ENCODE measurements around the gene GAR1.

Gene GAR1

DNA sequence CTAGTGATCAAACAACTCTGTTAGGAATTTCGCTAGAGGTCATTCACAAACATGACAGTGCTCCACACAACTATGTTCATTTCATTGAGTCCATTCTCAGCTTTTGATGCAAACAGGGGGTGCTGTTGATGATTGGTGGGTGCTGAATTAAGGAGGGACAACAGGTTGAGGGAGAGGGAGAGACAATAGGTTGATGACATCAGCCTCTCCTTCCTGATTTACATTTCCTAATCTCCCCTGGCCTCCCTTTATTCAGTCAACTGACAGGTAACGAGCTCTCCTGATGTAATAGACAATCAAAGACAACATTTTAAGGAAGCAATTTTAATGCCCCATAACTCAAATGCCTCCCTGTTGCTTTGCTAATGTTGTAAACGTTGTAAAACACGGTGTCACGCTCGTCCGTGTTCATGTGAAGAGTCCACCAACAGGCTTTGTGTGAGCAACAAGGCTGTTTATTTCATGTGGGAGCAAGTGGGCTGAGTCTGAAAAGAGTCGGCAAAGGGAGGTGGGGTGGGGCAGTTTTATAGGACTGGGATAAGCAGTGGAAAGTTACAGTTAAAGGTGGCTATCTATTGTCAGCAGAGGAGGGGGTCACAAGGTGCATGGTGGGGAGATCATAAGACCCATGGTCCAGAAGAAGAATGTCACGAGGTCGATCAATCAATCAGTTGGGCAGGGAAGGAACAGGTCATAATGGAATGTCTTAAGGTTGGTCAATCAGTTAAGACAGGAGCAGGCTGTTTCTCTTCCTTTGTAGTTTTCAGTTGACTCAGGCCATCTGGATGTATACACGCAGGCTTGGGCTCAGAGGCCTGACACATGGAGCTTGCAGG, 4.8 kb upstream of the GAR1 start:
- no peaks in the 10 kb centered on the region for H3K36me3 ChIP-seq (ENCODE audit: control insufficient read depth, insufficient read depth, low read length)
- no peak overlapping the region for H3K27ac ChIP-seq (ENCODE audit: low read depth, low read length)
- H3K9ac ChIP-seq (ENCODE audit: low read length), result no peak overlapping the region
- H3K27me3 ChIP-seq (ENCODE audit: control insufficient read depth, insufficient read depth, low read length), result no peaks in the 10 kb centered on the region
- peaks cover 14% of the 10 kb centered on the region for H3K4me1 ChIP-seq (ENCODE audit: control insufficient read depth, insufficient read depth, low read length)
- no peak overlapping the region for H3K4me3 ChIP-seq (ENCODE audit: low read depth, low read length)
- H3K9me3 ChIP-seq (ENCODE audit: control insufficient read depth, insufficient read depth, low read depth, low read length), result no peaks in the 10 kb centered on the region

DNA sequence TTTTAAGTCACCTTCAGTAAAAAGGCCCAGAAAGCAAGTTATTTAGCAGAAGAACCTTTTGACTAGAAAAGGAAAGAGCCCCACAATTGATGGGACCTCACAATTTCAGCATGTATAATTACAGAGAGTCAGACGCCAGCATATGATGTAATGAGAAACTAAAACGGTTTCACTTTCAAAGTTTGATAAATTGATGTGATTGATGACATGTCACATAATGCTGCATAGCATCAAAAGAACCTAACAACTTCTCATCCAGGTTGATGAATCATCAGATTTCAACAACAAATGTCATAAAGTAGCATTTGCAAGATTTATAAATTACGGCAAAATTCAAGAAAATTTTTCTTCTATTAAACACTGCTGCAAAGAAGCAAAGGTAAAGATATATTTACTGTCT, 3.9 kb upstream of the GAR1 start:
- H3K4me1 ChIP-seq (ENCODE audit: control insufficient read depth, insufficient read depth, low read length), result peaks cover 16% of the 10 kb centered on the region
- H3K27ac ChIP-seq (ENCODE audit: low read depth, low read length), result no peak overlapping the region
- no peak overlapping the region for H3K4me3 ChIP-seq (ENCODE audit: low read depth, low read length)
- H3K9me3 ChIP-seq (ENCODE audit: control insufficient read depth, insufficient read depth, low read depth, low read length), result no peaks in the 10 kb centered on the region
- H3K27me3 ChIP-seq (ENCODE audit: control insufficient read depth, insufficient read depth, low read length), result no peaks in the 10 kb centered on the region
- H3K9ac ChIP-seq (ENCODE audit: low read length), result no peak overlapping the region
- H3K36me3 ChIP-seq (ENCODE audit: control insufficient read depth, insufficient read depth, low read length), result no peaks in the 10 kb centered on the region

DNA sequence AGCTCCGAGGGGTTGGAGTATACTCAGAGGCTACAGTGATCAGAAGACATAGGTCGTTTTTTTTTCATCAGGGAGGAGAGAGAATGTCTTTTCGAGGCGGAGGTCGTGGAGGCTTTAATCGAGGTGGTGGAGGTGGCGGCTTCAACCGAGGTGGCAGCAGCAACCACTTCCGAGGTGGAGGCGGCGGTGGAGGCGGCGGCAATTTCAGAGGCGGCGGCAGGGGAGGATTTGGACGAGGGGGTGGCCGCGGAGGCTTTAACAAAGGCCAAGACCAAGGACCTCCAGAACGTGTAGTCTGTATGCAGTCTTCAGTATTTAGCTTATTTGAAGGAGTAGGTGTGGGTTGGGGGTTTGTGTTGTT, 500 bp downstream of the GAR1 start:
- no peaks in the 10 kb centered on the region for H3K9me3 ChIP-seq (ENCODE audit: control insufficient read depth, insufficient read depth, low read depth, low read length)
- H3K4me3 ChIP-seq (ENCODE audit: low read depth, low read length), result peak overlapping the region; percentile 83
- H3K36me3 ChIP-seq (ENCODE audit: control insufficient read depth, insufficient read depth, low read length), result peaks cover 41% of the 10 kb centered on the region
- peak overlapping the region; percentile 93 for H3K9ac ChIP-seq (ENCODE audit: low read length)
- H3K4me1 ChIP-seq (ENCODE audit: control insufficient read depth, insufficient read depth, low read length), result peaks cover 8% of the 10 kb centered on the region
- H3K27ac ChIP-seq (ENCODE audit: low read depth, low read length), result peak overlapping the region; percentile 83
- H3K27me3 ChIP-seq (ENCODE audit: control insufficient read depth, insufficient read depth, low read length), result no peaks in the 10 kb centered on the region

DNA sequence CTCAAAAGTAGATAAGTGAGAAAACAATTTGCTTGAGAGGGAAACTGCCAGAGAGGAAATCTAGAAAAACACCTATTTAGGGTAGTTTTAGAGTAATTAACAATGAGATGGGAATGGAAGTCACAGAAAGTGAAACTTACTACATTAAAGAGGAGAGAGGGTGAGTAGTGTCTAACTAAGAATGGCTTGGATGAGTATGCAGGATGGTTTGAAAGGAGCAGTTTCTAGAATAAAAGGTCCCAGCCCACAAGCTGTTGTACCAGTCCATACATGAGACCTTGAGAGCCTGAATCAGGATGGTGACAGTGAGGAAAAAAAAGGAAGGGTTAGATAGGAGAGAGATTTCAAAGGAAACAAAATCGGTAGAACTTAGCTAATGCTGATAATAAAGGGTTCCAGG, 1.3 kb downstream of the GAR1 start:
- Histone ChIP-seq H3K36me3 (ENCODE audit: control insufficient read depth, insufficient read depth, low read length) (peaks cover 48% of the 10 kb centered on the region), H3K27ac (ENCODE audit: low read depth, low read length) (no peak overlapping the region), H3K4me3 (ENCODE audit: low read depth, low read length) (peak overlapping the region; percentile 83), H3K27me3 (ENCODE audit: control insufficient read depth, insufficient read depth, low read length) (no peaks in the 10 kb centered on the region), H3K4me1 (ENCODE audit: control insufficient read depth, insufficient read depth, low read length) (0 out of 2 replicates have a peak, but pooled peaks cover 6% of the 10 kb centered on the region), H3K9me3 (ENCODE audit: control insufficient read depth, insufficient read depth, low read depth, low read length) (no peaks in the 10 kb centered on the region), H3K9ac (ENCODE audit: low read length) (peak overlapping the region; percentile 93)

DNA sequence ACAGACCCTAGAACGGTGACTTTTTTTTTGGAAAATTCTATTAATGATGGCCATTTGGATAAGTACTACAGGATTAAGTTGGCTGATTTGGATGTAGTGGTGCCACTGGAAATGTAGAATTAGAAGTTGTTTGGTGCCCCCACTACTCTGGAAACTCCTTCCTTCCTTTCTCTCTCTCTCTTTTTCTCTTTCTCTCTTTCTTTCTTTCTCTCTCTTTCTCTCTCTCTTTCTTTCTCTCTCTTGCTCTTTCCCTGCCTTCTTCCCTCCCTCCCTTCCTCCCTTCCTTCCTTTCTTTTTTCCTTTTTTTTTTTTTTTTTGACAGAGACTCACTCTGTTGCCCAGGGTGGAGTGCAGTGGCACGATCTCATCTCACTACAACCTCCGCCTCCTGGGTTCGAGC, 2.7 kb downstream of the GAR1 start:
- no peaks in the 10 kb centered on the region for H3K9me3 ChIP-seq (ENCODE audit: control insufficient read depth, insufficient read depth, low read depth, low read length)
- H3K9ac ChIP-seq (ENCODE audit: low read length), result no peak overlapping the region
- H3K27me3 ChIP-seq (ENCODE audit: control insufficient read depth, insufficient read depth, low read length), result no peaks in the 10 kb centered on the region
- peaks cover 61% of the 10 kb centered on the region for H3K36me3 ChIP-seq (ENCODE audit: control insufficient read depth, insufficient read depth, low read length)
- 0 out of 2 replicates have a peak, but pooled peaks cover 6% of the 10 kb centered on the region for H3K4me1 ChIP-seq (ENCODE audit: control insufficient read depth, insufficient read depth, low read length)
- no peak overlapping the region for H3K27ac ChIP-seq (ENCODE audit: low read depth, low read length)
- no peak overlapping the region for H3K4me3 ChIP-seq (ENCODE audit: low read depth, low read length)

DNA sequence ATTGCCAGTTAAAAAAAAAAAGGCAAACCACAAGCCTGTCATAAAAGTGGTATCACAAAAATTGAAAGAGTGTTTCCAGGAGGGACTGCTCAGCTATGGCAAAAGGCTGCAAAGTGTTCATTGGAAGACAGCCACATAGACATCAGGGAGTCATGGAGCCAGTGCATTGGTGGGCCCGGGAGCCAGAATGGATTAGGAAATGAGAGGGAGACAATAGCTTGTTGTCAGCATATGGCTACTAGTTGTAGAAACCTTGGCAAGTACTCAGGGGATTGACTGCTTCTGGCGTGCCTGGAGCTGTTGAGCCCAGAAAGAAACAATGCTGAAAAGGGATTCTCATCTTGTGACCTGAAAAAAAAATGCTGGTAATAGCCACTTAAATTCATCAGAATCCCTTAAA, 5.0 kb downstream of the GAR1 start:
- Histone ChIP-seq H3K36me3 (ENCODE audit: control insufficient read depth, insufficient read depth, low read length) (peaks cover 84% of the 10 kb centered on the region), H3K27ac (ENCODE audit: low read depth, low read length) (no peak overlapping the region), H3K9me3 (ENCODE audit: control insufficient read depth, insufficient read depth, low read depth, low read length) (no peaks in the 10 kb centered on the region), H3K4me3 (ENCODE audit: low read depth, low read length) (no peak overlapping the region), H3K27me3 (ENCODE audit: control insufficient read depth, insufficient read depth, low read length) (no peaks in the 10 kb centered on the region), H3K4me1 (ENCODE audit: control insufficient read depth, insufficient read depth, low read length) (0 out of 2 replicates have a peak, but pooled peaks cover 6% of the 10 kb centered on the region), H3K9ac (ENCODE audit: low read length) (no peak overlapping the region)

DNA sequence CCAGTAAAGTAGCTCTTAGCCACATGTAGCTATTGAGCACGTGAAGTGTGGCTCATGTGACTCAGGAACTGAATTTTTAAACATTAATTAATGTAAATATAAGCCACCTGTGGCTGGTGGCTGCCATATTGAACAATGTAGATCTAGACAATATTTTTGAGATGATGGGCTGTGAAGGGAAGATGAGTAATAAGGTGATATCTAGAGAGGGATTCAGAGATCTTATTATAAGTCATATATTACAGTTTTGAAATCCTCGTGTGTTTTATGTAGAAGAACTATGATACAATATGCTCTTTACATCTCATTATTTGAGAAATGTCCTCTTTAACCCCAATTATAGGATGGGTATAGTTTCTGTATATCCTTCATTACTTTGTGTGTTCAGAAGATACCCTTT, 5.6 kb downstream of the GAR1 start:
- H3K27me3 ChIP-seq (ENCODE audit: control insufficient read depth, insufficient read depth, low read length), result no peaks in the 10 kb centered on the region
- H3K4me1 ChIP-seq (ENCODE audit: control insufficient read depth, insufficient read depth, low read length), result 0 out of 2 replicates have a peak, but pooled peaks cover 6% of the 10 kb centered on the region
- H3K4me3 ChIP-seq (ENCODE audit: low read depth, low read length), result no peak overlapping the region
- H3K36me3 ChIP-seq (ENCODE audit: control insufficient read depth, insufficient read depth, low read length), result peaks cover 84% of the 10 kb centered on the region
- no peak overlapping the region for H3K9ac ChIP-seq (ENCODE audit: low read length)
- H3K27ac ChIP-seq (ENCODE audit: low read depth, low read length), result no peak overlapping the region
- H3K9me3 ChIP-seq (ENCODE audit: control insufficient read depth, insufficient read depth, low read depth, low read length), result no peaks in the 10 kb centered on the region

DNA sequence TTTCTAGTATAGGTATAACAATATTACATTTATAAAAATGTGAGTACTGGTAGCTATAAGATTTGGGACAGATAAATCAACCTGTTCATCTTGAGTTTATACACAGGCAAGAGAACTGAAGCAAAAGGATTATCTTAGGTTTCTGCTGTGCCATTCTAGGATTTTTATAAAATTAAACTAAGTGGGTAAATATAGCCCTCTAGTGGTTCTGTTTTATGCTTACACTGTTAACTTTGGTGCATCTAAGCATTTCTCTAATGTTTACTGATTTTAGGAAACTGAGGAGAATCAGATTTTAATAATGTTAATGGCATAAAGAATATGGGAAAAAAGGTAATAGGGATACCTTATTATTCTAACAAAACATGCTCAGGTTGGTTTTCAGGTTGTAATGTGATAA, 11.2 kb downstream of the GAR1 start:
- Histone ChIP-seq H3K9me3 (ENCODE audit: control insufficient read depth, insufficient read depth, low read depth, low read length) (no peaks in the 10 kb centered on the region), H3K4me1 (ENCODE audit: control insufficient read depth, insufficient read depth, low read length) (no peaks in the 10 kb centered on the region), H3K27ac (ENCODE audit: low read depth, low read length) (no peak overlapping the region), H3K36me3 (ENCODE audit: control insufficient read depth, insufficient read depth, low read length) (peaks cover 43% of the 10 kb centered on the region), H3K27me3 (ENCODE audit: control insufficient read depth, insufficient read depth, low read length) (no peaks in the 10 kb centered on the region), H3K4me3 (ENCODE audit: low read depth, low read length) (no peak overlapping the region), H3K9ac (ENCODE audit: low read length) (no peak overlapping the region)

DNA sequence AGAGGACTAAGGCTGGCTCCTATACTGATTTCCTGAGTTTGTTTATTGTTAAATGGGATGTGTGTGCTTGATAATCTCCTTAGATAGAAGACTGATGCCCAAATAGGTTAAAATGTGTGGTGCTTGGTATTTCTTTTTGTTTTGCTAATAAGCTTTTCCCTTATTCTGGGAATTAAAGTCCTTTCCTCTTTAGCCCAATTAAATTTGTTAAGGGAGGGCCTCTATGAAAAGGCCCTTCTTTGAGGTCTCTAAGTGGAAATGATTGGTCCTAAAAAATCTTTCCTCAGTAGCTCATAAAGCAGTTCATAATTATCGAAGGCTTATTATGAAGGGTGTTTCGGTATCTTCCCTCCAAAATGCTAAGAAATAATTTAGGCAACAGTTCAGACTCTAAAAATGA, 12.1 kb downstream of the GAR1 start, which contains the start of gene RRH:
Gene RRH, plus strand, starts transcription at position 301 of the 400 bp plus-strand sequence. Its CDS starts 56 bp downstream, at position 357.
- H3K9ac ChIP-seq (ENCODE audit: low read length), result no peak within 1 kb of the TSS
- H3K27ac ChIP-seq (ENCODE audit: low read depth, low read length), result no peak within 1 kb of the TSS
- H3K36me3 ChIP-seq (ENCODE audit: control insufficient read depth, insufficient read depth, low read length), result peaks cover 36% of the 10 kb centered on the region
- H3K27me3 ChIP-seq (ENCODE audit: control insufficient read depth, insufficient read depth, low read length), result no peaks in the 10 kb centered on the region
- H3K4me3 ChIP-seq (ENCODE audit: low read depth, low read length), result no peak within 1 kb of the TSS
- H3K4me1 ChIP-seq (ENCODE audit: control insufficient read depth, insufficient read depth, low read length), result no peaks in the 10 kb centered on the region
- no peaks in the 10 kb centered on the region for H3K9me3 ChIP-seq (ENCODE audit: control insufficient read depth, insufficient read depth, low read depth, low read length)

DNA sequence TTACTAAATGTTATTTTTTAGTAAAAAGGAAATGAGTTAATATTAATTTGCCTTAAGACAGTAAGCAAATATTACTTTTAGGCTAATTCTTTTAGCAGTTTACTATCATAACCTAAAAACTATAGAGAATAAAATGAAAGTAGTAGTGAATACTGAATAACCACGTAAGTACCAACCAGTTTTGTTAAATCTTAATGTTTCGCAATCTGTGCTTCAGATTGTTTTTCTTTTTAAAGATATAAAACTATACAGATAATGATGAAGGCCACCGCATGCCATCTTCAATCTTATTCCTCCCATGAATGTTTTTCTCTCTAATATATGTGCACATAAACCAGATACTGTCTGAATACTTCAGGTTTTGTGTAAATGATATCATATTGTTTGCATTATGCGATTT, 18.2 kb downstream of the GAR1 start:
- Histone ChIP-seq H3K9me3 (ENCODE audit: control insufficient read depth, insufficient read depth, low read depth, low read length) (no peaks in the 10 kb centered on the region), H3K27me3 (ENCODE audit: control insufficient read depth, insufficient read depth, low read length) (no peaks in the 10 kb centered on the region), H3K27ac (ENCODE audit: low read depth, low read length) (no peak overlapping the region), H3K4me1 (ENCODE audit: control insufficient read depth, insufficient read depth, low read length) (no peaks in the 10 kb centered on the region), H3K9ac (ENCODE audit: low read length) (no peak overlapping the region), H3K36me3 (ENCODE audit: control insufficient read depth, insufficient read depth, low read length) (no peaks in the 10 kb centered on the region), H3K4me3 (ENCODE audit: low read depth, low read length) (no peak overlapping the region)

DNA sequence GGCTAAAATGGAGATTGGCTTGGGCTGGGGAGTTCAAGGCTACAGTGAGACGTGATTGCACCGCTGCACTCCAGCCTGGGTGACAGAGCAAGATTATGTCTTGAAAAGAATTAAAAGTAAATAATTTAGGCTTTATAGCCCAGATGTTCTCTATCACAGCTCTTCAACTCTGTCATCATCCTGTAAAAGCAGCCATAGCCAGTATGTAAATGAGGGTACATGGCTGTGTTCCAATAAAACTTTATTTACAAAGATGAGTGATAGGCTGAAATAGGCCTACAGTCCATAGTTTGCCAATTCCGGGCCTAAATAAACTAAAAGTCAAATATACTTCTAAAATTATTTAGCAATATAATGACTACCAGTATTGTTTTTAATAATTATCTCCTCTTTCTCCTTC, 21.4 kb downstream of the GAR1 start:
- Histone ChIP-seq H3K4me1 (ENCODE audit: control insufficient read depth, insufficient read depth, low read length) (no peaks in the 10 kb centered on the region), H3K9me3 (ENCODE audit: control insufficient read depth, insufficient read depth, low read depth, low read length) (no peaks in the 10 kb centered on the region), H3K9ac (ENCODE audit: low read length) (no peak overlapping the region), H3K27me3 (ENCODE audit: control insufficient read depth, insufficient read depth, low read length) (no peaks in the 10 kb centered on the region), H3K27ac (ENCODE audit: low read depth, low read length) (no peak overlapping the region), H3K4me3 (ENCODE audit: low read depth, low read length) (no peak overlapping the region), H3K36me3 (ENCODE audit: control insufficient read depth, insufficient read depth, low read length) (no peaks in the 10 kb centered on the region)
